GM18517 (cell line): ENCODE measurements around the gene SPATA31A1.
"Not testable (repeated sequence)": the region's sequence is repeated elsewhere in the genome, so short reads cannot be mapped to it uniquely, and the experiment has no call there.

ENCODE experiments used
- ATAC-seq: cut with Tn5 transposase; IDR thresholded peaks from one replicate; pipeline ENCODE4 v1.9.1; 2021; ENCODE audit warnings: mild to moderate bottlenecking, moderate library complexity; ENCODE audit not compliant: unreplicated experiment

SPATA31A1 gene

DNA sequence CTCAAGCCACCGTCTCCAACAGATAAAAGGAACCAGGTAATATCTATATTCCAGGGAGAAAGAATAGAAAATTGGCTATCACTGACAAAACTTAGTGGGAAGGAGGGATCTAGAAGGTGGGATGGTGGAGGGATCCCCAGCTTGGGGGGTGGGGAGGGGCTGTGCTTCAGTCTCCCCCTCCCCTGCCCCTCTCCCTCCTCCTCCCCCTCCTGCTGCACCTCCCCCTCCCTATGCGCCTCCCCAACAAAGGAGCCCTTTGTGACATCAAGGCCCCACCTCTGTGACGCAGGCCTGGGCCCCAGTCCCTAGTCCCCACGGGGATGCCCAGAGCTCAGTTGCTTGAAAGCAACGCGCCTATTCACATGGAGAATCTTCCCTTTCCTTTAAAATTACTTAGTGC lies at the start of gene SPATA31A1:
Gene SPATA31A1 (plus strand): TSS at position 301 of the 400 bp plus-strand sequence. CDS start 62 bp downstream, at position 363.
- ATAC-seq, result not testable (repeated sequence)

DNA sequence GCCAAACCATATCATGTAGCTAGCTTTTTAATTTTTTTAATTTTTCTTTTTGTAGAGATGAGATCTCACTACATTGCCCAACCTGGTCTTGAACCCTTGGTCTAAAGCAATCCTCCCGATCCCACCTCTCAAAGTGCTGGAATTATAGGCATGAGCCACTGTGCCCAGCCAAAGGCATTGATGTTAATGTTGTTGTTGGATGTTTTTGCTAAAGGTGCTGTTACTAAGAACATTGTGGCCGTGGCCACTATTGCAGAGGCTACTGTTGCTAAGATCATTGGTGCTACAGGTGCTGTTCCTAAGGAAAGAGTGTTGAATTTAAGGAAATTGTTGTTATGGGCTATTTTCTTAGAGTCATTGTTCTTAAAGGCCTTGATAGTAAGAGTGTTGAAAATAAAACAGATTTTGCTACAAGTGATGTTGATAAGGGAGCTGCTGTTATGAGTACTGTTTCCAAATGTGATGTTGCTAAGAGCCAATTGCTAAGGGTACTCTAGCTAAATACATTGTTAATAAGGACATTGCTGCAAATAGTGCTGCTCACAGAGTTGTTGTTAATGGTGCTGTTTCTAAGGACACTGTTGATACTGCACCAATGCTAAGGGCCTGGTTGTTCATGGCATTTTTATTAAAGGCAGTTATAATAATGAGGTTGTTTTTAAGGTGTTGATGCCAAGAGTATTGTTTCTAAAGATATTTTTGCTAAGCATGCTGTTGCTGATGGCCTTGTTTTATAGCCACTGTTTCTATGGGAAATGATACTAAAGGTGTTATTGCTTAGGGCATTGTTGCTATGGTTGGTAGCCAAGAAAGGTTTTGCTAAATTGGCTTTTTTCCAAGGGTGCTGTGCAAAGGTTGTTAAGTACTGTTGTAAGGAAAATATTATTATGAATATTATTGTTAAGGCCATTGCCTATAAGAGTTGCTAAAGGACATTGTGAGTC lies 52.1 kb downstream of the SPATA31A1 start:
- not testable (repeated sequence) for ATAC-seq

DNA sequence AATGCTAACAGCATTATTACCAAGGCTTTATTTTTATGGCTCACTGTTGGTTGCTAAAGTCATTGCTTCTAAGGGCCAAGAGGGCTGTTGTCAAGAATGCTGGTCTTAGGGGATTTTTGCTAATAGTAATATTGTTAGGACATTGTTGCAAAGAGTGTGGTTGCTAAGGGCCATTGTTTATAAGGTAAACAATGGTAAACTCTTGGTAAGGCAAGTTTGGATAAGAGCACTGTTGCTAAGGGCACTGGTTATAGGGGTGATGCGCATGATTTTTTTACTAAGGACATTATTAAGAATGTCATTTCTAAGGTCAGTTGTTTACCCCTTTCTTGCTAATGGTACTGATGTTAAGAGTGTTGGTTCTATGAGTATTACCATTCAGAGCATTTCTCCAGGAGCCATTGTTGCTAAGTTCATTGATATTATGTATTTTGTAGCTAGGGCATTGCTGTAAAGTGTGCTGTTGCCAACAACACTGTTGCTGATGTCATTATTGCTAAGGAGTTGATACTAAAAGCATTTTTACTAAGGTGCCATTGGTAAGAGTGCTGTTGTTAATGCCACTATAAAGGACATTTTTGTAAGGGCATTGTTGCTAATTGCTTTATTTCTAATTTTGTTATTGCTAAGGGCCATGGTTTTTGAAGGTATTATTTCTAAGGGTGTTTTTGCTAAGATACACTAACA lies 55.9 kb downstream of the SPATA31A1 start:
- ATAC-seq, result not testable (repeated sequence)
